ENCODE measurements around the gene PLEKHG3. TPM values are rescaled to one million over a fixed set of nuclear protein-coding genes. Genes with fewer than 3 reads are reported as not detected.

PLEKHG3 gene
- total and polyA plus RNA-seq, 2 of the 4 experiments (the other 2 are of a cell fraction): 8.2 to 8.4 TPM

DNA sequence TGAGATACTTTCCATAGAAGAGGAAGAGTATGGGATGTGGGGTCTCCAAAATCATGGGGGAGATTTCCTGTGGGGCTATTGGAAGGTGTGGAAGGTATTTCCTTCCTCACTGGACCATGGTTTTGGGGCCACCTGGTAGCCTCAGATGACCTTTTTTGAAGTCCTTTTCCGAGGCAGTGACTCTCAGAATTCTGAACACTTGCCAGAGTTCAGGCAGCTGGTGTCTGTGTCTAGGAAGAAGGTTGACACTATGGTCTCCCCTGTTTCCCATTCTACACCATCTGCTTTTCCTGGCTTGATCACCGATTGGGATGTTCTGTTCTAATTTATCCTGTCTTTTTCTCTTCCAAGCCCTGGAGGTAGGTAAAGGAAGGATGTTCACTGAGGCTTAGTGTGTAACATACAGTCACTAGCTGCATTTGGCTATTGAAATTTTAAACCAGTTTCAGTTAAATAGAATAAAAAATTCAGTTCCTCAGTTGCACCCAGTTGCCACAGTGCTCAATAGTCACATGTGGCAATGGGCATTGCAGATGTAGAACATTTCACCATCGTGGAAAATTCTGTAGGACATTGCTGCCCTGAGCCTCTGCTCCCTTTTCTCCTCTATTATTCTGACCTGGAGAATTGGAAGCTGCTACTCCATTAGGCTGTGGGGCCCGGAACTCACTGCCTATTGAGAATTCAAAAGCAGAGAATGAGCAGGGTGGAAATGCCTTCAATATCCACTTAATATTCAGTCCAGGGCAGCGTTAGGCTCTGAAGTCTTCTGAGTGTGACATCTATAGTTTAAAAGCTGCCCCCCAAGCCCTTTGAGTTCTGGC, 11.0 kb upstream of the PLEKHG3 start:
- Histone ChIP-seq H3K18ac (ENCODE audit: low read depth, low read length) (no peak overlapping the region), H3K4me3 (ENCODE audit: insufficient read depth, low read depth, low read length) (no peak overlapping the region), H3K27me3 (ENCODE audit: control insufficient read depth, insufficient read depth, low read length) (peaks cover 68% of the 10 kb centered on the region), H3K9me3 (ENCODE audit: control insufficient read depth, insufficient read depth, low read length) (no peaks in the 10 kb centered on the region), H3K27ac (ENCODE audit: insufficient read depth, low read length) (no peak overlapping the region), H2BK15ac (ENCODE audit: low read depth, low read length) (no peak overlapping the region), H4K8ac (ENCODE audit: low read depth in 2 of 2, low read length in 2 of 2) (no peak overlapping the region), H2BK5ac (ENCODE audit: low read depth, low read length, poor library complexity, severe bottlenecking) (no peak overlapping the region), H3K23ac (ENCODE audit: low read depth, low read length) (no peak overlapping the region), H4K91ac (ENCODE audit: insufficient read depth, low read depth, low read length) (no peak overlapping the region), H2BK120ac (ENCODE audit: low read depth, low read length) (no peak overlapping the region), H3K9me1 (ENCODE audit: insufficient read depth, low read length) (no peaks in the 10 kb centered on the region), H3K36me3 (ENCODE audit: control insufficient read depth, insufficient read depth, low read length) (no peaks in the 10 kb centered on the region), H3K4me2 (ENCODE audit: low read depth, low read length) (no peak overlapping the region), H4K20me1 (ENCODE audit: insufficient read depth, low read length) (no peaks in the 10 kb centered on the region), H2AK9ac (replicated peaks; ENCODE audit: low read depth, low read length, poor library complexity) (no peak overlapping the region), H4K5ac (ENCODE audit: low read depth, low read length) (no peak overlapping the region), H3K4ac (ENCODE audit: low read depth, low read length) (no peak overlapping the region), H3K9ac (ENCODE audit: low read depth, low read length) (no peak overlapping the region), H3K14ac (replicated peaks; ENCODE audit: low read depth, low read length) (no peak overlapping the region), H2BK20ac (ENCODE audit: low read depth, low read length) (no peak overlapping the region), H3K56ac (ENCODE audit: extremely low read depth, insufficient read depth, low read length) (no peak overlapping the region), H3K4me1 (ENCODE audit: control insufficient read depth, insufficient read depth, low read length) (no peaks in the 10 kb centered on the region), H2AK5ac (ENCODE audit: low read depth, low read length) (no peak overlapping the region), H2AFZ (replicated peaks; ENCODE audit: low read length, poor library complexity) (no peak overlapping the region), H3K79me1 (ENCODE audit: low read depth in 1 of 2, low read length in 2 of 2) (no peaks in the 10 kb centered on the region)
- no CpG with 5 or more reads among the region's 5 CpGs for WGBS, 2 experiments (ENCODE audit: extremely low coverage in 2 of 2, insufficient read length in 1 of 2)
- ATAC-seq (ENCODE audit: low read depth) (no peak), DNase-seq (no peak)
- intact Hi-C loops (cut with micrococcal nuclease): no loop called here
- no TSS peak for BruUV-seq (replicated peaks)
- dilution Hi-C loops (cut with HindIII; ENCODE audit: low sequenced_read_pairs, unreplicated experiment): no loop called here
- TF ChIP-seq MXI1 (IDR thresholded peaks at IDR 0.05; ENCODE audit: borderline replicate concordance, low read depth, low read length): no peak
- no peak for TF ChIP-seq CEBPB (IDR thresholded peaks at IDR 0.05; ENCODE audit: low read depth, low read length)
- TF ChIP-seq BHLHE40 (IDR thresholded peaks at IDR 0.05; ENCODE audit: low read depth, low read length): no peak
- TF ChIP-seq MAZ (IDR thresholded peaks at IDR 0.05; ENCODE audit: borderline replicate concordance, low read depth, low read length): no peak
- in situ Hi-C loops (cut with MboI; ENCODE audit: low sequenced_read_pairs): no loop called here
- POLR2A ChIA-PET (ENCODE audit: unreplicated experiment): no interaction called here
- CTCF ChIA-PET: no interaction called here
